ENCODE data around the gene ASPDH. TPM values are rescaled to one million over a fixed set of nuclear protein-coding genes. Genes with fewer than 3 reads are reported as not detected.
A peak's percentile ranks its signal among the peaks of the same experiment; 100 is the strongest.

Gene ASPDH
- total RNA-seq, 2 donors from 2014 or later = not detected

DNA sequence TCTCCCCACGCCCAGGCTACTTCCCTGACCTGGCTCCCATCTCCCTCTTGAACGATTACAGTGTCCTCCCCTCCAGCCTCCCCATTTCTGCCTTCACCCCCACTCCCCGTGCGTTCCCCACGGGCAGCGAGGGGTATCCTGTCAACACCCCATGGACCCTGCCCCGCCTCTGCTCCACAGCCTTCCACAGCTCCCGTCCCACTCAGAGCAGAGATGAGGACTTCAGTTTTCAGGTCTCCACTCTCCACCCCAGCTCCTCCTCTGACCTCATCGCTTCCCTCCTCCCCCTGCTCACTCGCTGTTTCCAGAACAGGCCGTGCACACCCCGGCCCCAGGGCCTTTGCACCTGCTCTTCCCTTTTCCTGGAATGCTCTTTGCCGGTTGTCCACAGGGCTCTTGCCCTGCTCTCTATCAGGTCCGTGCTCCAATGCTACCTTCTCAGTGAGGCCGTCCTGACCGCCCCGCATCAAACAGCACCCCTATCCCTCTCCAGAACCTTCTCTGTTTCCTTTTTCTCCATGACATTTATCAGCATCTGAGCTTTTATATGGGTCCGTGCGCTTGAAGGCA is 39.5 kb upstream of the ASPDH start:
- no peak for DNase-seq (ENCODE audit: low spot score)
- H3K36me3 ChIP-seq = no peaks in the 10 kb centered on the region
- peaks cover 0 to 4% of the 10 kb centered on the region in 2 donors for H3K27me3 ChIP-seq
- no peak overlapping the region for H3K4me3 ChIP-seq
- peaks cover 0 to 15% of the 10 kb centered on the region in 2 donors for H3K4me1 ChIP-seq
- no peak overlapping the region for H3K27ac ChIP-seq
- no peaks in the 10 kb centered on the region for H3K9me3 ChIP-seq
- TF ChIP-seq, protein P1, sequence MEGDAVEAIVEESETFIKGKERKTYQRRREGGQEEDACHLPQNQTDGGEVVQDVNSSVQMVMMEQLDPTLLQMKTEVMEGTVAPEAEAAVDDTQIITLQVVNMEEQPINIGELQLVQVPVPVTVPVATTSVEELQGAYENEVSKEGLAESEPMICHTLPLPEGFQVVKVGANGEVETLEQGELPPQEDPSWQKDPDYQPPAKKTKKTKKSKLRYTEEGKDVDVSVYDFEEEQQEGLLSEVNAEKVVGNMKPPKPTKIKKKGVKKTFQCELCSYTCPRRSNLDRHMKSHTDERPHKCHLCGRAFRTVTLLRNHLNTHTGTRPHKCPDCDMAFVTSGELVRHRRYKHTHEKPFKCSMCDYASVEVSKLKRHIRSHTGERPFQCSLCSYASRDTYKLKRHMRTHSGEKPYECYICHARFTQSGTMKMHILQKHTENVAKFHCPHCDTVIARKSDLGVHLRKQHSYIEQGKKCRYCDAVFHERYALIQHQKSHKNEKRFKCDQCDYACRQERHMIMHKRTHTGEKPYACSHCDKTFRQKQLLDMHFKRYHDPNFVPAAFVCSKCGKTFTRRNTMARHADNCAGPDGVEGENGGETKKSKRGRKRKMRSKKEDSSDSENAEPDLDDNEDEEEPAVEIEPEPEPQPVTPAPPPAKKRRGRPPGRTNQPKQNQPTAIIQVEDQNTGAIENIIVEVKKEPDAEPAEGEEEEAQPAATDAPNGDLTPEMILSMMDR (IDR thresholded peaks at IDR 0.05) = no peak

DNA sequence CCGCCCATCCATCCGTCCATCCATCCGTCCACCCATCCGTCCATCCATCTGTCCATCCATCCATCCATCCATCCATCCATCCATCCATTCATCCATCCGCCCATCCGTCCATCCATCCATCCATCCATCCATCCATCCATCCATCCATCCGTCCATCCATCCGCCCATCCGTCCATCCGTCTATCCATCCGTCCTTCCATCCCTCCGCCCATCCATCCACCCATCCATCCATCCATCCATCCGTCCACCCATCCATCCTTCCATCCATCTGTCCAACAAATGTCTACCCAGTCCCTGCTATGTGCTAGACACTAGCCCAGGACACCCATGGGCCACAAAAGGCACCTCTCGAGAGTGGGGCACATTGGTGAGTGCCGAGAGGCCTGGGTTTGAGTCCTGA is 38.8 kb upstream of the ASPDH start:
- Histone ChIP-seq H3K36me3 (no peaks in the 10 kb centered on the region), H3K27ac (no peak overlapping the region), H3K27me3 (peaks cover 0 to 4% of the 10 kb centered on the region in 2 donors), H3K4me1 (peaks cover 0 to 21% of the 10 kb centered on the region in 2 donors), H3K4me3 (no peak overlapping the region), H3K9me3 (no peaks in the 10 kb centered on the region)
- no peak for DNase-seq (ENCODE audit: low spot score)
- TF ChIP-seq, protein P1 (IDR thresholded peaks at IDR 0.05) = no peak

DNA sequence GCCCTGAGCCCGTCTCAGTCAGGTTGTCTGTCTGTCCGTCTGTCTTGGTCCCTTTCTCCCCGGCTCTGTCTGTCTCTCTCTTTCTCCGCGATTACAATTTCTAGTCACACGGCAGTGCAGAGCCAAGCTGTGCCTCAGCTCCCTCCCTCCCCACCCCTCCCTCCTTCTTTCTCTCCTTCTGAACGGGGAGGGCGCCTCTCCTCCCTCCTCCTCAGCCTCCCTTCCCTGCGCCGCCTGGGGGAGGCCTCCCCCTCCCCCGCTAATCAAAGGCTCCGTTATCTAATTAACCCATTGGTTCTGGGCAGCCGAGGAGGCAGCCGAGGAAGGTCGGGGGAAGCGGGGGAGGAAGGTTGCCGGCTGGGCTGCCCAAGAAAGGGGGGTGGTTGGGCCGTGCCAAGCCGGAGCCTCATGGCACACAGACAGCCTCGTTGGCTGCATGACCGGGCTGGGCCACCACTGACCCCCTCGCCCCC is 38.0 kb upstream of the ASPDH start:
- Histone ChIP-seq H3K4me1 (peaks cover 0 to 20% of the 10 kb centered on the region in 2 donors), H3K36me3 (no peaks in the 10 kb centered on the region), H3K27me3 (peaks cover 0 to 4% of the 10 kb centered on the region in 2 donors), H3K4me3 (peak overlapping the region in 1 of 2 donors; percentile 35), H3K9me3 (no peaks in the 10 kb centered on the region), H3K27ac (no peak overlapping the region)
- TF ChIP-seq, protein P1 (IDR thresholded peaks at IDR 0.05) = no peak
- no peak for DNase-seq (ENCODE audit: low spot score)

DNA sequence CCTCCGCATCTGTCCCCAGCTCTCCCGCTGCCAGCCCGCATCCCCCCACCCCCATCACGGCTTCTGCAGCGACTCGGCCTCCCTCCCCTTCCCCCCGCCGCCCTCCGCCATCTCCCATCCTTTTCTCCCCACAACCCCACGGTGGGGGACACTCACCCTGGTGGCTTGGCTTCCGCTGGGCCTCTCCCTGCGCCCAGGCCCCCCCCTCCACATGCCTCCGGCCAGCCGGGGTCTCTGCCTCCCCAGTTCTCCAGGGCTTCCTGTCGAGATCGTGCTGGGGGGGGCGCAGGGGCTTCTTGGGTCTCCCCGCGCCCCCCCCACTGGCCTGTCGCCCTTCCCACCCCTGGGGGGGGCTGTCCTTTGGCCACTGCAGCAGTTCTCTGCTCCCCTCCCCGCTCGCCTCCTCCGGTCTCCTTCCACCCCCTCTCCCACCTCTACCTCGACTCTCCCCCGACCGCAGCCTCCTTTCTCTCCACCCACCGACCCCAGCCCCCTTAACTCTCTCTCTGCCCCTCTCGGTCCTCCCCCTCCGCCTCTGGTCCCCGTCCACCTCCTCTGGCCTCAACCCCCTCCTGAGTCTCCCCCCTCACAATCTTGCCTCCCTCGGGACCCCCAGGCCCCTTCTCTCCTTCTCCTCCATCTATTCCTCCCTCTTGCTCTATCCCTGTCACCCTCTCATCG is 37.5 kb upstream of the ASPDH start:
- peak overlapping the region; percentile 28 to 35 for H3K4me3 ChIP-seq
- H3K27ac ChIP-seq = peak overlapping the region; percentile 7 to 35
- H3K36me3 ChIP-seq = no peaks in the 10 kb centered on the region
- DNase-seq (ENCODE audit: low spot score) = no peak
- H3K9me3 ChIP-seq = no peaks in the 10 kb centered on the region
- peaks cover 0 to 14% of the 10 kb centered on the region in 2 donors for H3K4me1 ChIP-seq
- TF ChIP-seq, protein P1 (IDR thresholded peaks at IDR 0.05) = no peak
- peaks cover 0 to 4% of the 10 kb centered on the region in 2 donors for H3K27me3 ChIP-seq

DNA sequence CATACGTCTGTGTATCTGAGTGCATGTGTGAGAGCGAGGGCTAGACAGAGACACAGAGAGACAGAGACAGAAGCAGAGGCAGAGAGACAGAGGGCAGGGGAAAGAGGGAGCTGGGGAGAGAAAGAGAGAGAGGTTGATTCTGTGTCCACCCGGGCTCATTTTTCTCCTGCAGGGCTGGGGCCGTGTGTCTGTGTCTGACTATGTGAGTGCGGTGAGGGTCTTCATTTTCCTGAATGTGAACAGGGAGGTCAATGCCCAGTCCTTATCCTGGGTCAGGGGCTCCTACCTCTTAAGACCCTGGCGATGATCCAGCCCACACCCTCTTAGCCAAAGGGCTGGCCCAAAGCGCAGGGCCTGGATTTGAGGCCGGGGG is 36.9 kb upstream of the ASPDH start:
- Histone ChIP-seq H3K27me3 (peaks cover 0 to 4% of the 10 kb centered on the region in 2 donors), H3K9me3 (no peaks in the 10 kb centered on the region), H3K36me3 (no peaks in the 10 kb centered on the region), H3K27ac (no peak overlapping the region), H3K4me1 (peaks cover 0 to 9% of the 10 kb centered on the region in 2 donors), H3K4me3 (peak overlapping the region in 1 of 2 donors; percentile 35)
- no peak for DNase-seq (ENCODE audit: low spot score)
- TF ChIP-seq, protein P1 (IDR thresholded peaks at IDR 0.05) = no peak
